H1 (cell line): ENCODE data around the gene CSN1S1. TPM values are rescaled to one million over a fixed set of nuclear protein-coding genes. Genes with fewer than 3 reads are reported as not detected.

Experiments
- CTCF ChIA-PET: fragments of 300-600 bp; sonication (Branson Sonifier 250); formaldehyde crosslinking; loops from one replicate; lab custom pipeline; 2021; ENCODE audit not compliant: partially characterized antibody; lab: Charles Lee
- POLR2A ChIA-PET: fragments of 300-600 bp; sonication (Branson Sonifier 250); formaldehyde crosslinking; loops from one replicate; lab custom pipeline; 2021; ENCODE audit warnings: inconsistent platforms; ENCODE audit not compliant: partially characterized antibody; lab: Charles Lee
- DNase-seq, 2 experiments: peaks; one replicate each; pipeline versions ENCODE4 v3.0.0 to v3.0.0-alpha.2; 2010 to 2022; ENCODE audit warnings: low spot score in 2 of 2, low read depth in 1 of 2, mixed read lengths in 1 of 2
- FAIRE-seq: peaks from 2 replicates; lab custom pipeline; 2011; peaks lifted over from hg19 to GRCh38; lab: Jason Lieb, UNC
- H2AFZ ChIP-seq: 2 replicates; pipeline ENCODE4 v1.8.1; 2012; ENCODE audit warnings: low read length, inconsistent platforms
- H2AK5ac ChIP-seq: 2 replicates; pipeline ENCODE4 v1.6.1; 2013; ENCODE audit warnings: low read depth, low read length
- H2BK120ac ChIP-seq: replicated peaks from 2 replicates; pipeline ENCODE3; 2013; ENCODE audit warnings: low read depth, low read length, inconsistent platforms
- H2BK12ac ChIP-seq: 2 replicates; pipeline ENCODE4 v1.6.1; 2013; ENCODE audit warnings: low read depth, low read length
- H2BK15ac ChIP-seq: 2 replicates; pipeline ENCODE4 v1.6.1; 2013; ENCODE audit warnings: low read length
- H2BK20ac ChIP-seq: 2 replicates; pipeline ENCODE4 v1.6.1; 2013; ENCODE audit warnings: low read length
- H2BK5ac ChIP-seq: 2 replicates; pipeline ENCODE4 v1.6.1; 2013; ENCODE audit warnings: low read depth, low read length
- H3K14ac ChIP-seq: 2 replicates; pipeline ENCODE4 v1.6.1; 2013; ENCODE audit warnings: inconsistent platforms; ENCODE audit not compliant: insufficient read length
- H3K18ac ChIP-seq: 2 replicates; pipeline ENCODE4 v1.6.1; 2013; ENCODE audit warnings: low read length; ENCODE audit errors: extremely low read depth
- H3K23ac ChIP-seq: 2 replicates; pipeline ENCODE4 v1.6.1; 2013; ENCODE audit warnings: inconsistent platforms; ENCODE audit not compliant: insufficient read length
- H3K23me2 ChIP-seq: 2 replicates; pipeline ENCODE4 v1.6.1; 2013; ENCODE audit warnings: low read depth, low read length
- H3K27ac ChIP-seq: 2 replicates; pipeline ENCODE4 v1.6.1; 2011; ENCODE audit warnings: low read depth, low read length, inconsistent platforms
- H3K27me3 ChIP-seq, 4 experiments: replicated peaks in 1 of 4; 1 replicate in 1 of 4; 2 replicates in 3 of 4; pipeline versions ENCODE4 v1.6.1 to v1.8.1; 2011 to 2013; ENCODE audit warnings: low read length in 3 of 4, mild to moderate bottlenecking in 3 of 4, inconsistent platforms in 2 of 4, mixed read lengths in 2 of 4, moderate library complexity in 1 of 4; ENCODE audit not compliant: control insufficient read depth in 3 of 4, insufficient read depth in 3 of 4; ENCODE audit errors: extremely low read depth in 1 of 4
- H3K36me3 ChIP-seq, 4 experiments: 2 replicates each; pipeline versions ENCODE4 v1.6.1 to v1.8.1; 2011 to 2013; ENCODE audit warnings: mild to moderate bottlenecking in 4 of 4, low read length in 3 of 4, moderate library complexity in 2 of 4, control low read depth in 1 of 4, inconsistent platforms in 1 of 4; ENCODE audit not compliant: insufficient read depth in 4 of 4, control insufficient read depth in 2 of 4
- H3K4ac ChIP-seq: replicated peaks from 2 replicates; pipeline ENCODE3; 2013; ENCODE audit warnings: low read length, low read depth, mixed read lengths, inconsistent platforms; ENCODE audit not compliant: insufficient read length
- H3K4me1 ChIP-seq, 4 experiments: replicated peaks in 1 of 4; 1 replicate in 1 of 4; 2 replicates in 3 of 4; pipeline versions ENCODE4 v1.6.1 to v1.8.1; 2011 to 2013; ENCODE audit warnings: low read length in 3 of 4, inconsistent platforms in 2 of 4, mixed read lengths in 1 of 4; ENCODE audit not compliant: insufficient read depth in 4 of 4, control insufficient read depth in 3 of 4
- H3K4me2 ChIP-seq, 2 experiments: 2 replicates each; pipeline versions ENCODE4 v1.6.1 to v1.8.1; 2011 to 2013; ENCODE audit warnings: low read depth in 2 of 2, low read length in 2 of 2, control low read depth in 1 of 2, inconsistent platforms in 1 of 2, mild to moderate bottlenecking in 1 of 2; ENCODE audit not compliant: insufficient read depth in 1 of 2
- H3K4me3 ChIP-seq, 4 experiments: fragments of 200-600, 300-600 bp in 1 of 4; sonication (generic), shearing (Covaris generic), sonication (Bioruptor Twin) in 1 of 4; 2 replicates each; pipeline versions ENCODE4 v1.5.1 to v1.8.1; 2011 to 2016; ENCODE audit warnings: low read length in 4 of 4, low read depth in 3 of 4, control low read depth in 2 of 4, inconsistent platforms in 2 of 4, mild to moderate bottlenecking in 2 of 4, mixed read lengths in 1 of 4, moderate library complexity in 1 of 4; ENCODE audit not compliant: insufficient read depth in 2 of 4; ENCODE audit errors: extremely low read depth in 1 of 4
- H3K56ac ChIP-seq: replicated peaks from 2 replicates; pipeline ENCODE3; 2013; ENCODE audit warnings: low read depth, mild to moderate bottlenecking, mixed read lengths, low read length, inconsistent platforms; ENCODE audit not compliant: insufficient read length
- H3K79me1 ChIP-seq: 2 replicates; pipeline ENCODE4 v1.6.1; 2013; ENCODE audit warnings: low read depth, low read length, control low read depth
- H3K79me2 ChIP-seq, 2 experiments: 2 replicates each; pipeline versions ENCODE4 v1.6.1 to v1.8.1; 2012 to 2013; ENCODE audit warnings: low read length in 2 of 2, mild to moderate bottlenecking in 2 of 2, inconsistent platforms in 1 of 2; ENCODE audit not compliant: insufficient read depth in 2 of 2, control insufficient read depth in 1 of 2
- H3K9ac ChIP-seq, 4 experiments: replicated peaks in 1 of 4; 1 replicate in 1 of 4; 2 replicates in 3 of 4; pipeline versions ENCODE4 v1.6.1 to v1.8.1; 2011 to 2013; ENCODE audit warnings: low read depth in 3 of 4, low read length in 3 of 4, control low read depth in 2 of 4, mild to moderate bottlenecking in 2 of 4, moderate library complexity in 2 of 4, inconsistent platforms in 1 of 4; ENCODE audit errors: extremely low read depth in 1 of 4
- H3K9me3 ChIP-seq, 2 experiments: 2 replicates each; pipeline versions ENCODE4 v1.6.1 to v1.8.1; 2012 to 2013; ENCODE audit warnings: mild to moderate bottlenecking in 2 of 2, moderate library complexity in 2 of 2, control low read depth in 1 of 2, inconsistent platforms in 1 of 2, low read depth in 1 of 2, low read length in 1 of 2, mixed read lengths in 1 of 2; ENCODE audit not compliant: insufficient read depth in 2 of 2
- H4K20me1 ChIP-seq, 2 experiments: replicated peaks in 1 of 2; 2 replicates each; pipeline versions ENCODE3 to v1.8.1; 2011 to 2013; ENCODE audit warnings: inconsistent platforms in 2 of 2, low read length in 2 of 2, mild to moderate bottlenecking in 1 of 2; ENCODE audit not compliant: insufficient read depth in 2 of 2, control insufficient read depth in 1 of 2
- H4K5ac ChIP-seq: 2 replicates; pipeline ENCODE4 v1.6.1; 2013; ENCODE audit warnings: low read length, low read depth, mixed read lengths, inconsistent platforms; ENCODE audit not compliant: insufficient read length
- H4K8ac ChIP-seq: 2 replicates; pipeline ENCODE4 v1.8.0; 2013; ENCODE audit warnings: mild to moderate bottlenecking, moderate library complexity, low read length, inconsistent platforms; ENCODE audit not compliant: insufficient read depth; ENCODE audit errors: extremely low read depth
- H4K91ac ChIP-seq: replicated peaks from 2 replicates; pipeline ENCODE3; 2013; ENCODE audit warnings: low read length, mixed read lengths, inconsistent platforms; ENCODE audit not compliant: insufficient read length
- BCL11A ChIP-seq, 2 experiments: IDR thresholded peaks; one replicate each; pipeline ENCODE4 v1.6.1; 2011; ENCODE audit warnings: low read depth in 2 of 2, low read length in 2 of 2, mild to moderate bottlenecking in 2 of 2
- CBX5 ChIP-seq: fragments of 300-800, 300-1000 bp; sonication (generic); IDR thresholded peaks from 2 replicates; pipeline ENCODE4 v1.7.1; 2016; ENCODE audit warnings: antibody characterized with exemption, low read length, low read depth
- CEBPB ChIP-seq: IDR thresholded peaks from 2 replicates; pipeline ENCODE4 v1.6.1; 2012; ENCODE audit warnings: low read depth, low read length
- EGR1 ChIP-seq: IDR thresholded peaks from 2 replicates; pipeline ENCODE4 v1.6.1; 2011; ENCODE audit warnings: low read depth, low read length, borderline replicate concordance
- EZH2 ChIP-seq: fragments of 200-600 bp; sonication (generic); IDR thresholded peaks from 2 replicates; pipeline ENCODE4 v1.7.1; 2012; ENCODE audit warnings: low read depth, mild to moderate bottlenecking, moderate library complexity, low read length, inconsistent platforms; ENCODE audit not compliant: severe bottlenecking
- HDAC2 ChIP-seq, 2 experiments: fragments of 300-600 bp in 1 of 2; sonication (generic) in 1 of 2; IDR thresholded peaks; 2 replicates each; pipeline ENCODE4 v1.6.1; 2011 to 2012; ENCODE audit warnings: low read depth in 2 of 2, low read length in 2 of 2, mild to moderate bottlenecking in 2 of 2, moderate library complexity in 2 of 2, borderline replicate concordance in 1 of 2, inconsistent platforms in 1 of 2
- JUND ChIP-seq: IDR thresholded peaks from 2 replicates; pipeline ENCODE4 v1.6.1; 2011; ENCODE audit warnings: mild to moderate bottlenecking, improper control_type of control experiment, low read length
- SP1 ChIP-seq: IDR thresholded peaks from 2 replicates; pipeline ENCODE4 v1.6.1; 2011; ENCODE audit warnings: low read depth, low read length
- SRF ChIP-seq: IDR thresholded peaks from 2 replicates; pipeline ENCODE4 v1.6.1; 2011; ENCODE audit warnings: mild to moderate bottlenecking, low read depth, low read length, moderate library complexity
- TAF1 ChIP-seq: IDR thresholded peaks from 2 replicates; pipeline ENCODE4 v1.6.1; 2011; ENCODE audit warnings: mild to moderate bottlenecking, low read depth, low read length
- TEAD4 ChIP-seq: IDR thresholded peaks from 2 replicates; pipeline ENCODE4 v1.6.1; 2012; ENCODE audit warnings: low read depth, low read length, inconsistent platforms, mixed read lengths
- WGBS, 2 experiments: shearing (Covaris generic) in 1 of 2; methylation state at CpG; one replicate each; pipeline versions ENCODE4 v1.1.6 to v1.1.7; 2013 to 2015; ENCODE audit warnings: low lambda C conversion rate in 2 of 2, mixed read lengths in 2 of 2, inconsistent platforms in 1 of 2, low coverage in 1 of 2, missing lambda C conversion rate in 1 of 2; ENCODE audit not compliant: insufficient replicate concordance in 2 of 2, insufficient coverage in 1 of 2, insufficient read length in 1 of 2; ENCODE audit errors: extremely low coverage in 1 of 2, missing lambda C conversion rate in 1 of 2; 5-methylcytosine and 5-hydroxymethylcytosine counted together
- polyA plus RNA-seq, 7 experiments: library from polyadenylated mRNA; depleted of rRNA in 3 of 7; stranded (reverse) in 5 of 7; unstranded in 2 of 7; fragments of >200 nt in 5 of 7; fragments of 200-250 nt in 2 of 7; gene quantifications; 1 replicate in 5 of 7; 2 replicates in 1 of 7; 4 replicates in 1 of 7; pipeline versions ENCODE4 v1.2.1 to v1.2.3, GENCODE V29; 2011 to 2013; ENCODE audit warnings: missing spikeins in 2 of 7, mixed read lengths in 2 of 7
- total RNA-seq: library from RNA; stranded (reverse); fragmentation: NEBNext Ultra II Directional; extraction: Animal tissue kit (Norgen Biotek cat#: 25700); gene quantifications from 2 replicates; pipeline ENCODE4 v1.2.1, GENCODE V29; 2021

CSN1S1 gene
- total and polyA plus RNA-seq, 2 of the 8 experiments (the other 6 are each of a cell fraction or from before 2014, with no cell fraction given) = not detected

DNA sequence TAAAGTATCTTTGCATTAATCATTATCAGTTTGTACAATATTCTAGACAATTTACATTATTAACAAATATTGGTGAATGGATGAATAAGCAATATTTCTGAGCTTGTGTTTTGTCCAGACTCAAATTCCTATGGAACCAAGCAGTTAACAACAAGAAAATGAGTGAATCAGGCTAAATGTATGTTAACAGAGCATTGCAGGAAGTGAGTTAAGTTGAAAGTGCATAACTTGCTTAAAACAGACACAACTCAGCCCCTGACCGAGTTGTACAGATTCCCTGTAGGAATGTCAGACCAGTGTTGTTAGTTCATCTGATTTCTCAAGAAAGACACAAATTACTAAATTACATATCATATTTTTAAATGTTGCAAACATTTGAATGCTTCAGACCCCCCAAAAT lies 23.7 kb upstream of the CSN1S1 start:
- H3K27ac ChIP-seq = no peak overlapping the region
- no peak overlapping the region for H3K23ac ChIP-seq
- no peak overlapping the region for H4K91ac ChIP-seq
- FAIRE-seq (no peak), DNase-seq (no peak)
- H3K79me1 ChIP-seq = no peaks in the 10 kb centered on the region
- no peak overlapping the region for H2BK5ac ChIP-seq
- H3K36me3 ChIP-seq = no peaks in the 10 kb centered on the region
- no peak overlapping the region for H2BK15ac ChIP-seq
- no peak overlapping the region for H2BK20ac ChIP-seq
- CTCF ChIA-PET = no interaction called here
- no peaks in the 10 kb centered on the region for H3K9me3 ChIP-seq
- no peak overlapping the region for H3K4ac ChIP-seq
- no peak overlapping the region for H2AFZ ChIP-seq
- no peak overlapping the region for H2BK120ac ChIP-seq
- no peak overlapping the region for H4K8ac ChIP-seq
- no peaks in the 10 kb centered on the region for H3K79me2 ChIP-seq
- H3K23me2 ChIP-seq = no peaks in the 10 kb centered on the region
- H3K56ac ChIP-seq = no peak overlapping the region
- 92% methylated on average over 1 of the region's 1 CpG; no CpG with 5 or more reads in 1 of the 2 experiments for WGBS, 2 experiments
- H3K4me1 ChIP-seq = no peaks in the 10 kb centered on the region
- H2AK5ac ChIP-seq = no peak overlapping the region
- POLR2A ChIA-PET = no interaction called here
- no peak overlapping the region for H3K4me2 ChIP-seq
- no peaks in the 10 kb centered on the region for H3K27me3 ChIP-seq
- H3K18ac ChIP-seq = no peak overlapping the region
- H3K4me3 ChIP-seq = no peak overlapping the region
- no peak overlapping the region for H3K9ac ChIP-seq
- H4K20me1 ChIP-seq = no peaks in the 10 kb centered on the region
- no peak overlapping the region for H4K5ac ChIP-seq
- H2BK12ac ChIP-seq = no peak overlapping the region
- H3K14ac ChIP-seq = no peak overlapping the region
- no peak for TF ChIP-seq SRF
- TF ChIP-seq SP1 = no peak
- TF ChIP-seq BCL11A (IDR thresholded peaks at IDR 0.05; ENCODE audit: low read depth in 2 of 2, low read length in 2 of 2) = no peak
- TF ChIP-seq EZH2 = no peak
- TF ChIP-seq TAF1 = no peak
- TF ChIP-seq EGR1 = no peak
- TF ChIP-seq JUND = no peak
- TF ChIP-seq TEAD4 = no peak
- TF ChIP-seq CEBPB = no peak
- no peak for TF ChIP-seq CBX5
- no peak for TF ChIP-seq HDAC2 (IDR thresholded peaks at IDR 0.05; ENCODE audit: borderline replicate concordance in 1 of 2, low read depth in 2 of 2, low read length in 2 of 2)
